GM19099 (cell line): ENCODE results near the gene MAP10.

Experiments used
- POLR2A ChIP-seq: IDR thresholded peaks from 3 replicates; pipeline ENCODE4 v1.6.1; 2011; ENCODE audit warnings: low read depth; ENCODE audit not compliant: insufficient read length; ENCODE audit errors: extremely low read depth

Gene MAP10

DNA sequence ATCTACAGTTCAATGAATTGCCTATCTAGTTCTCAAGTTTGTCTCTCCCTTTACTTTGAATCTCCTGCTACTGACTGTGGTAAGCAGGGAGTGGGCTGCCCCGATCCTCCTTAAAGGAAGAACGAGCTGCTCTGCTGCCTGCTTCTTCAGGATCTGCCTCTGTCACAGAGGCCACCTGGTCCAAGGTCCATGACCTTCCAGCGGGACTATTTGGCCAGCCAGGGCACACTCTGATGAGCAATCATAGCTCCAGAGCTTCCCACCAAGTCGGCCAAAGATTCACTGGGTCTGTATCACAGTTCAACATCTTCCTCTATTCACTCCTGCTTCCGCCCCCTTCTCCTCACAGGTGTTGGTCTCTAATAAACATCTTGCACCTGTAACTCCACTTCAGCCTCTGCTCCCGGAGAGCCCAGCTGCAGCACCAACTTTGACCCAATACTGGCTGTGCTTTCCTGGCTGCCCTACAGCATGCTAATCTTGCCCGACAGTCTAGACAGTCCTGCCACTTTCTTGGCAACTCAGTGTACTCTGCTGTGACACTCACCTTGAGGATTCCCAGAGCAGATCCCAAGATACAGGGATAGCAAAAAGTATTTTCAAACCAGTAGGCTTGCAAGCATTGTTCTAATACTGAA, 16.9 kb upstream of the MAP10 start:
- no peak for TF ChIP-seq POLR2A

DNA sequence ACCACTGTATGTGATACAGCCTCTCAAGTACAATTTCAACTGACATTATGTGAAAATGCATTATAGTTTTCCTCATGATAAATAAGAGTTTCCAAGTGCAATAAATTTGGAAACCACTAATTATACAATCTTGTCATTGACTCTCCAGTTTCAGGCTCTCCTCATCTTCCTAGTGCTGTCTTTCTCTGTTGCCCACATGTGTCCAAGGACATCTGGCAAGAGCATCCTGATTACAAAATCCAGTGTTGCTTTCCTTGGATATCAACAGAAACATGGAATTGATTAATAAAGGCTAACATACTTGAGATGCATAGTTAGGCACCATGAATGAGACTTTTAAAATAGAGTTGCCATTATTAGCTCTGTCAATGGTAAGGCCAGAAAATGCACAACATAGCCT, 15.6 kb upstream of the MAP10 start:
- no peak for TF ChIP-seq POLR2A

DNA sequence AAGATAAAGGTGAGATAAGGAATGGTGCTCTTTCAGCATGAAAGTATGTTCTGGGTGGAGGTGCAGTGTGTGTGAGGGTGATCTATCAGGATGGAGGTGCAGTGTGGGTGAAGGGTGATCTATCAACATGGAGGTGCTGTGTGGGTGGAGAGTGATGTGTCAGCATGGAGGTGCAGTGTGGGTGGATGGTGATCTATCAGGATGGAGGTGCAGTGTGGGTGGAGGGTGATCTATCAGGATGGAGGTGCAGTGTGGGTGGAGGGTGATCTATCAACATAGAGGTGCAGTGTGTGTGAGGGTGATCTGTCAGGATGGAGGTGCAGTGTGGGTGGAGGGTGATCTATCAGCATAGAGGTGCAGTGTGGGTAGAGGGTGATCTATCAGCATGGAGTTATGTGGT, 12.3 kb upstream of the MAP10 start:
- no peak for TF ChIP-seq POLR2A

GRCh38 chr1:232793944-232794343, 11.3 kb upstream of the MAP10 start:
- TF ChIP-seq POLR2A, result no peak

GRCh38 chr1:232795497-232796053, 9.6 kb upstream of the MAP10 start:
- TF ChIP-seq POLR2A, result no peak

DNA sequence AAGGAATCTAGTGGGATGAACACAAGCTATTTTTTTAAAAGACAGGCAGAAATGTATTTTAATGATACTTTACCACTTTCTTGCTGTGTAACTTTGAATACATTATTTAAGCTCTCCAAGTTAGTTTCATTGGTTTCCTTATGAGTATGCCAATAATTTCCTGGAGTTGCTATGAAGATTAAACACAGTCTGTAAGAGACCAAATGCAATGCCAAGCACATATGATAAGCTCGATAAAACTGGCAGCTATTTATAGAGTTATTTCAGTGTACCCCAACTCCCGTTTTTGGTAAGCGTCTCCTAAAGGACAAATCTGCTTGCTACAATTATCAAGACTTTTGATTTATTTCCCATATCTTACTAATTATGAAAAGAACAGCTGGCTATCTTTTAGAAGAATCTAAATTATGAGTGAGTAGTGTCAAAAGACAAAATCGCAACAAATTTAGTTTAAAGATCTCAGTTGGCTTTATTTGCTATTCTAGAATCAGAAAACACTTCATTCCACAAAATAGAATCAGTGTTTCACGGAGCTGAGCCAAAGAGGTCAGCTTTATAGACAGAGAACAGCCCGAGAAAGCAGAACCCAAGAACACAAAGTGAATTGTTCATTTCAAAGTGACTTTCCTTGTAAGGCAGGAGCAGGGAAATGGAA, 7.2 kb upstream of the MAP10 start:
- no peak for TF ChIP-seq POLR2A

DNA sequence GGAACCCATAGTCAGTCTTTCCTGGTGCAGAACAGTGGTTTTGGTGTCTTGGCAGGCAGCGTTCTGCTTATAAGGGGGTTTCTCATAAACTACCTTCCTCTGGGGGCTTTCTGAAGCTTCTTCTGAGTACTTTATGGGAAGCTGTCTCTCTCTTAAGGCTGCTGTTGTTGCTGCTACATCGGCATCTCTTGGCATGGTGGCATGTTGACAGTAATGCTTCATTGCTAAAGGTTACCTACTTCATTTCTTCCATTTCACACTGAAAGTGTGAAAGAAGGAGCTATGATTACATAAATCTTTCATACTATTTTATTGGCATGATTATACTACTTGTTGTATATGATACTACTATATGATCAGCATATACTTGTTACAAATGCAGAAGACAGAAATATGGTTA, 6.3 kb upstream of the MAP10 start:
- TF ChIP-seq POLR2A, result no peak

DNA sequence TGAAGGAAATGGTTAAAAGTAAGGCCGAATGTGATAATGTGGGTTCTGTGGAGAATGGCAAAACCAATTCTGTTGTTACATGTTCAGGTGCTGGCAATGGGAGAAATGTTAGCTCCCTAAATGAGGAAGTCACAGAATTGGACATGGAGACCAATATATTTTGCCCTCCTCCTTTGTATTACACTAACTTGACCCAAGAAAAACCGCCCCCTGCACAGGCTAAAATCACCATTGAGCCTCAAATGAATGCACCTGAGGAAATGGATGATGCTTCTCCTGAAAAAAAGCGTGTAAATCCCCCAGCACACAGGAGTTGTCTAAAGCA, 932 bp downstream of the MAP10 start:
- TF ChIP-seq POLR2A, result no peak

- no peak for TF ChIP-seq POLR2A
These were observed 5.6 kb downstream of the MAP10 start for GRCh38 chr1:232810856-232811255.

DNA sequence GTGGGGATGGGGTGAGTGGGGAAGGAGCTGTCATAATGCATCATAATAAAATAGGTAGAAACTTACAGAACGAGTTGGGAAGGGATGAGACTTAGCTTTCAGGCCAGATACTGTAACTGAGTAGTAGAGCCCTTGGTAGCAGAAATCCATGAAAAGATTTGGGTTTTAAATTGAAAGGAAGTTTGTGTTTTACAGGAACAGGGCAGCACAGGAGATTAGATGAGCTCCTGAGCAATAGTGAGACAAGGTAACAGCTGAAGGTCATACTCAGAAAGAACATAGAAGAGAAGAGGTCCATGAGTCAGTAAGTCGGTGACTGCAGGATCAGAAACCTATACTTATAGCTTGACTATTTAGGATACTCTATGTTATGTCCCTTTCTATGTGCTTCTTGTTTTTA, 7.3 kb downstream of the MAP10 start:
- TF ChIP-seq POLR2A, result no peak

DNA sequence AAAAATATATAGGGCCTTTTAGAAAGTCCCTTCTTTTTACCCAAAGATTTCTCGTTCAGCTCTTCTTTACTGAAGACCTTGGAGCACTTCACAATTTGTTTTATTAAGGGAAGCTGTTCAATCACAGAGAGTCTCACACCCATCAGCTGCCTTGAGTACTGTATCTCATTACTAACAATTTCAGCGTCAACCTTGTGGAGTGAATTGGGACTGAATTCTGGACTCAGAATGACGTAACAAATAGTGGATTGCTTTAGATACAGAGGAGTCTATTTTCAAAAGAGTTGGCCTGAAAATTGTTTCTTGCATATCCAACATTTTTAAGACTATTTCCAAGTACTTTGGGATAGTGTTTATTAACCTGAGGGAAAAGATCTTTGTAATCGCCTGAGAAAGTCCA, 7.9 kb downstream of the MAP10 start:
- TF ChIP-seq POLR2A, result no peak

- TF ChIP-seq POLR2A, result no peak
These were observed 8.5 kb downstream of the MAP10 start for GRCh38 chr1:232813760-232814159.

GRCh38 chr1:232816324-232816723, 11.1 kb downstream of the MAP10 start:
- TF ChIP-seq POLR2A, result no peak

DNA sequence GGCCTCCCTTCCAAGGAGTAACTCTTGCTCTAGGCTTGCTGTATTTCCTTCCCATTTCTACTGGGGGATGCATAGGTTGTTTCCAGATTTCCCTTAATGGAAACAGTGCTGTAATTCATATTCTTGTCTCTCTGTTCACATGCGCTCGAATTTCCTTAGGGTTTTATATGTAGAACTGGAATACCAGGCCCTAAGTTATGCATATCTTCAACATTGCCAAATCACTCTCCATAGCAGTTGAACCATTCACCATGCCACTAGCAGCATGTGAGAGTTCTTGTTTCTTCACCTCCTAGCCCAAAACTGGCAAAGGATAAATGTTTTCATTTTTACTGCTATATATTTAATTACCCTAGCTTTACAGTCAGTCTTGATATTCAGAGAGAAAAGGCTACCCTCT, 12.8 kb downstream of the MAP10 start:
- TF ChIP-seq POLR2A, result no peak

GRCh38 chr1:232820431-232820830, 15.2 kb downstream of the MAP10 start:
- no peak for TF ChIP-seq POLR2A

- no peak for TF ChIP-seq POLR2A
These were observed 17.3 kb downstream of the MAP10 start for GRCh38 chr1:232822530-232822929.

GRCh38 chr1:232826318-232826717, 21.1 kb downstream of the MAP10 start:
- no peak for TF ChIP-seq POLR2A
